22Rv1 (cell line): ENCODE results near the gene RPLP1.

Experiments
- CTCF ChIP-seq: fragments of 450-650 bp; IDR thresholded peaks from 2 replicates; pipeline ENCODE4 v1.5.1; 2017; ENCODE audit warnings: mild to moderate bottlenecking
- ZFX ChIP-seq: fragments of 450-650 bp; IDR thresholded peaks from 2 replicates; pipeline ENCODE4 v1.6.1; 2017; ENCODE audit warnings: antibody characterized with exemption, borderline replicate concordance

- no peak for TF ChIP-seq CTCF
- no peak for TF ChIP-seq ZFX
Measured at GRCh38 chr15:69405110-69405509, 47.5 kb upstream of the RPLP1 start.
